ENCODE measurements around the gene FLT3.

The FLT3 gene

GRCh38 chr13:28001049-28001448, 99.3 kb downstream of the FLT3 start:
- DNase-seq, result no peak

GRCh38 chr13:28000567-28000966, 99.8 kb downstream of the FLT3 start:
- DNase-seq, result no peak

- no peak for DNase-seq
Observed at GRCh38 chr13:27997904-27998522, 102.4 kb downstream of the FLT3 start.

GRCh38 chr13:27991881-27992280, 108.5 kb downstream of the FLT3 start:
- no peak for DNase-seq

- no peak for DNase-seq
Observed at GRCh38 chr13:27988520-27988919, 111.9 kb downstream of the FLT3 start, which contains the start of gene URAD. Gene URAD, minus strand, starts transcription at chr13:27988693. Its CDS starts 56 bp downstream, at chr13:27988637.

- DNase-seq, result no peak
Observed at GRCh38 chr13:27985600-27985999, 114.8 kb downstream of the FLT3 start.

- DNase-seq, result no peak
Observed at GRCh38 chr13:27982361-27982760, 118.0 kb downstream of the FLT3 start.

- DNase-seq, result no peak
Observed at GRCh38 chr13:27981006-27981708, 119.2 kb downstream of the FLT3 start.

GRCh38 chr13:27980280-27980998, 119.9 kb downstream of the FLT3 start:
- DNase-seq, result no peak

GRCh38 chr13:27979765-27980279, 120.6 kb downstream of the FLT3 start:
- DNase-seq, result no peak

GRCh38 chr13:27979001-27979643, 121.3 kb downstream of the FLT3 start:
- no peak for DNase-seq

GRCh38 chr13:27978301-27978968, 121.9 kb downstream of the FLT3 start:
- no peak for DNase-seq

GRCh38 chr13:27977476-27978300, 122.7 kb downstream of the FLT3 start:
- no peak for DNase-seq

- DNase-seq, result no peak
Observed at GRCh38 chr13:27976362-27977091, 123.8 kb downstream of the FLT3 start.

- no peak for DNase-seq
Observed at GRCh38 chr13:27975564-27976361, 124.6 kb downstream of the FLT3 start.

GRCh38 chr13:27973961-27974662, 126.3 kb downstream of the FLT3 start:
- no peak for DNase-seq

GRCh38 chr13:27973291-27973690, 127.1 kb downstream of the FLT3 start:
- DNase-seq, result no peak

- no peak for DNase-seq
Observed at GRCh38 chr13:27972478-27972820, 127.9 kb downstream of the FLT3 start.

GRCh38 chr13:27971776-27972477, 128.4 kb downstream of the FLT3 start:
- no peak for DNase-seq

All from SIG-M5 (cell line).